A673 (cell line): ENCODE results near the gene DTL.

Source experiments
- CTCF ChIP-seq: fragments of 300-800, 200-600 bp; sonication (generic); conservative IDR thresholded peaks from 2 replicates; pipeline ENCODE4 v1.5.1; 2017; ENCODE audit warnings: low read depth, mild to moderate bottlenecking, antibody characterized with exemption, low read length, moderate library complexity, mixed read lengths
- EZH2 ChIP-seq: fragments of 200-600 bp; sonication (generic); IDR thresholded peaks from 2 replicates; pipeline ENCODE4 v1.6.1; 2017; ENCODE audit warnings: borderline replicate concordance, low read depth, mild to moderate bottlenecking, mixed read lengths, antibody characterized with exemption, low read length; ENCODE audit not compliant: poor library complexity, severe bottlenecking

GRCh38 chr1:212110617-212111016, 75.1 kb downstream of the DTL start:
- 0 out of 2 replicates have a peak, but pooled peaks have one; percentile 26 for TF ChIP-seq CTCF
- no peak for TF ChIP-seq EZH2
